GM12872 (cell line): ENCODE data around the gene PTGIS.

Experiments used
- CTCF ChIP-seq: IDR thresholded peaks from 3 replicates; pipeline ENCODE4 v1.5.1; 2011; ENCODE audit warnings: low read depth, mild to moderate bottlenecking, low read length, moderate library complexity; ENCODE audit not compliant: insufficient read depth

Gene PTGIS

GRCh38 chr20:49483696-49484123, 84.2 kb downstream of the PTGIS start:
- no peak for TF ChIP-seq CTCF

GRCh38 chr20:49483018-49483695, 84.8 kb downstream of the PTGIS start:
- TF ChIP-seq CTCF = no peak

- TF ChIP-seq CTCF = no peak
Observed at GRCh38 chr20:49482621-49483017, 85.3 kb downstream of the PTGIS start, which contains the start of gene KCNB1. Gene KCNB1 (minus strand): TSS chr20:49482668. CDS start chr20:49482480, 188 bp downstream.

GRCh38 chr20:49482173-49482572, 85.8 kb downstream of the PTGIS start:
- TF ChIP-seq CTCF = no peak

GRCh38 chr20:49481116-49481515, 86.8 kb downstream of the PTGIS start:
- no peak for TF ChIP-seq CTCF

GRCh38 chr20:49480236-49480635, 87.7 kb downstream of the PTGIS start:
- TF ChIP-seq CTCF = no peak

GRCh38 chr20:49479785-49480184, 88.2 kb downstream of the PTGIS start:
- TF ChIP-seq CTCF = no peak
